ENCODE data around the gene TRPM7.
"Not testable (repeated sequence)": the region's sequence is repeated elsewhere in the genome, so short reads cannot be mapped to it uniquely, and the experiment has no call there.

The TRPM7 gene

DNA sequence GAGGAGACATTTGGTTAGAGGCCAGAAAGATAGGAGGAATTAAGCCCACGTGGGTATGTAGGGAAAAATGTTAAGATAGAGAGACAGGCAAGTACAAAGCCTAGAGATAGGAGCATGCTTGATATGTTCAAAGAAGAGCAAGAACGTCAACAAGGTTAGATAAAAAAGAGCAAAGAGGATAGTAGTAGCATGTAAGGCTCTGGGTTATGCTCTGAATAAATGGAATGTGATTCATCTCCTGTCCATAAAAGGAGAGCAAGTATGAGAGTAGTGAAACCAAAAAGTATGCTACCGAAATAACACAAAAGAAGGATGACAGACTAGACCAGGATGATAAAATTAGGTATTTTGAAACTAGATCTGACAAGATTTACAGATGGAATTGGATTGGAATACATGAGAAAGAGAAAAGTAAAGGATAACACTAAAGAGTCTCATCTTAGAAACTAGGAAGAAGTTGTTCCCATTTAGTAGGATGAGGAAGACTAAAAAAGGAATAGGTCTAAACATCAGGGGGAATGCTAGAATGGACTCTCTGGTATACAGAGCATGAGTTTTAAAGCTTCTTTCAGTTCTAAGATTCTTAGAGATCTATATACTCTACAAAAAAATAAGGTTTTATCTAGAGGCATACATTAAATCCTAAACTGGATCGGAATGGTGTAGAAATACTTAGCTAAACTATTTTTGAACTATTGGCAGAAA is 59.1 kb downstream of the TRPM7 start:
- H3K4me3 ChIP-seq (ENCODE audit: insufficient read depth, low read depth, low read length, poor library complexity, severe bottlenecking) = no peak overlapping the region
- no peak overlapping the region for H3K27ac ChIP-seq (ENCODE audit: insufficient read depth, low read length, poor library complexity, severe bottlenecking)
- no peaks in the 10 kb centered on the region for H3K4me1 ChIP-seq (ENCODE audit: control insufficient read depth, insufficient read depth, low read length, poor library complexity, severe bottlenecking)
- peaks cover 40% of the 10 kb centered on the region for H3K36me3 ChIP-seq (ENCODE audit: control insufficient read depth, insufficient read depth, low read length)
- no peak for DNase-seq
- no peaks in the 10 kb centered on the region for H3K27me3 ChIP-seq (replicated peaks; ENCODE audit: control insufficient read depth, insufficient read depth, low read length, poor library complexity, severe bottlenecking)
- no peaks in the 10 kb centered on the region for H3K9me3 ChIP-seq (ENCODE audit: control insufficient read depth, low read length)

GRCh38 chr15:50624616-50625168 is 61.9 kb downstream of the TRPM7 start:
- no peaks in the 10 kb centered on the region for H3K4me1 ChIP-seq (ENCODE audit: control insufficient read depth, insufficient read depth, low read length, poor library complexity, severe bottlenecking)
- no peak overlapping the region for H3K27ac ChIP-seq (ENCODE audit: insufficient read depth, low read length, poor library complexity, severe bottlenecking)
- H3K4me3 ChIP-seq (ENCODE audit: insufficient read depth, low read depth, low read length, poor library complexity, severe bottlenecking) = no peak overlapping the region
- H3K36me3 ChIP-seq (ENCODE audit: control insufficient read depth, insufficient read depth, low read length) = peaks cover 19% of the 10 kb centered on the region
- no peaks in the 10 kb centered on the region for H3K9me3 ChIP-seq (ENCODE audit: control insufficient read depth, low read length)
- DNase-seq = no peak
- no peaks in the 10 kb centered on the region for H3K27me3 ChIP-seq (replicated peaks; ENCODE audit: control insufficient read depth, insufficient read depth, low read length, poor library complexity, severe bottlenecking)

DNA sequence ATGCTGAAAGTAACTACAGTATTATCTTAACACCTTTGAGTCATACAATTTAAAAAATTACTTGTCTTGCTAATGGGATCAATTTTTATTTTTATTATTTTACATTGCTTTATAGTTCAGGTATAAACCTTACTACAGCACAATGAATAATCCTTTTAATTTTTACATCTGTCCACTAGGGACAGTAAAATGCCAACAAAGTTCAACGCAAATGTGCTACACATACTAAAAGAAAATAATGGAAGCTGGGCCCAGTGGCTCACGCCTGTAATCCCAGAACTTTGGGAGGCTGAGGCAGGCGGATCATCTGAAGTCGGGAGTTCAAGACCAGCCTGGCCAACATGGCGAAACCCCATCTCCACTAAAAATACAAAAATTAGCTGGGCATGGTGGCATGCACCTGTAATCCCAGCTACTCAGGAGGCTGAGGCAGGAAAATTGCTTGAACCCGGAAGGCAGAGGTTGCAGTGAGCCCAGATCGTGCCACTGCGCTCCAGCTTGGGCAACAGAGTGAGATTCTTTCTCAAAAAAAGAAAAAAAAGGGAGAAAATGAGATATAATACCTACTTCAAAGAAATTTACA is 64.1 kb downstream of the TRPM7 start:
- peaks cover 19% of the 10 kb centered on the region for H3K36me3 ChIP-seq (ENCODE audit: control insufficient read depth, insufficient read depth, low read length)
- not testable (repeated sequence) for H3K4me3 ChIP-seq (ENCODE audit: insufficient read depth, low read depth, low read length, poor library complexity, severe bottlenecking); H3K9me3 ChIP-seq (ENCODE audit: control insufficient read depth, low read length); H3K4me1 ChIP-seq (ENCODE audit: control insufficient read depth, insufficient read depth, low read length, poor library complexity, severe bottlenecking); H3K27me3 ChIP-seq (replicated peaks; ENCODE audit: control insufficient read depth, insufficient read depth, low read length, poor library complexity, severe bottlenecking); H3K27ac ChIP-seq (ENCODE audit: insufficient read depth, low read length, poor library complexity, severe bottlenecking); DNase-seq

GRCh38 chr15:50616960-50617359 is 69.6 kb downstream of the TRPM7 start:
- H3K27me3 ChIP-seq (replicated peaks; ENCODE audit: control insufficient read depth, insufficient read depth, low read length, poor library complexity, severe bottlenecking); H3K9me3 ChIP-seq (ENCODE audit: control insufficient read depth, low read length); H3K4me3 ChIP-seq (ENCODE audit: insufficient read depth, low read depth, low read length, poor library complexity, severe bottlenecking); H3K4me1 ChIP-seq (ENCODE audit: control insufficient read depth, insufficient read depth, low read length, poor library complexity, severe bottlenecking); DNase-seq; H3K27ac ChIP-seq (ENCODE audit: insufficient read depth, low read length, poor library complexity, severe bottlenecking): not testable (repeated sequence)
- H3K36me3 ChIP-seq (ENCODE audit: control insufficient read depth, insufficient read depth, low read length) = peaks cover 26% of the 10 kb centered on the region

- H3K9me3 ChIP-seq (ENCODE audit: control insufficient read depth, low read length); DNase-seq; H3K27me3 ChIP-seq (replicated peaks; ENCODE audit: control insufficient read depth, insufficient read depth, low read length, poor library complexity, severe bottlenecking); H3K27ac ChIP-seq (ENCODE audit: insufficient read depth, low read length, poor library complexity, severe bottlenecking); H3K4me3 ChIP-seq (ENCODE audit: insufficient read depth, low read depth, low read length, poor library complexity, severe bottlenecking); H3K4me1 ChIP-seq (ENCODE audit: control insufficient read depth, insufficient read depth, low read length, poor library complexity, severe bottlenecking): not testable (repeated sequence)
- peaks cover 26% of the 10 kb centered on the region for H3K36me3 ChIP-seq (ENCODE audit: control insufficient read depth, insufficient read depth, low read length)
Observed at GRCh38 chr15:50616554-50616953, 70.0 kb downstream of the TRPM7 start.

DNA sequence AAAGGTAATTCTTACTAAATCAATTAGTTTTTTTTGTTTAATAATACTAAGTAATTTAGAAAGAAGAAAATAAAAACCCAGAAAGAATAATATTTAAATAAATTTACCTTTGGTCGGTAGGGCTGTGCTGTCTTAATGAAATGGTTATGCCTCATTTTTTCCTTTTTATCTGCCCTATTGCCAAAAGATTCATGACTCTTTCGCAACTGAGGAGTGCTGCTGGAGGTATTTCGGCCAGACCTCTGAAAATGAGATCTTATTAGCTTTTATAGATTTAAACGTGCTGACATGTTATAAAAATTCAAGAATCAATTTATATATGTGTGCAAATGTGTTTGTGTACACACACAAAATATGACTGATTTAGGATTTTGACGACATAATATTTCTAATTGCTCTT is 73.0 kb downstream of the TRPM7 start:
- peaks cover 34% of the 10 kb centered on the region for H3K36me3 ChIP-seq (ENCODE audit: control insufficient read depth, insufficient read depth, low read length)
- no peaks in the 10 kb centered on the region for H3K27me3 ChIP-seq (replicated peaks; ENCODE audit: control insufficient read depth, insufficient read depth, low read length, poor library complexity, severe bottlenecking)
- DNase-seq = no peak
- H3K4me3 ChIP-seq (ENCODE audit: insufficient read depth, low read depth, low read length, poor library complexity, severe bottlenecking) = no peak overlapping the region
- H3K27ac ChIP-seq (ENCODE audit: insufficient read depth, low read length, poor library complexity, severe bottlenecking) = no peak overlapping the region
- H3K9me3 ChIP-seq (ENCODE audit: control insufficient read depth, low read length) = no peaks in the 10 kb centered on the region
- H3K4me1 ChIP-seq (ENCODE audit: control insufficient read depth, insufficient read depth, low read length, poor library complexity, severe bottlenecking) = no peaks in the 10 kb centered on the region

- H3K9me3 ChIP-seq (ENCODE audit: control insufficient read depth, low read length) = no peaks in the 10 kb centered on the region
- H3K27ac ChIP-seq (ENCODE audit: insufficient read depth, low read length, poor library complexity, severe bottlenecking) = no peak overlapping the region
- H3K4me3 ChIP-seq (ENCODE audit: insufficient read depth, low read depth, low read length, poor library complexity, severe bottlenecking) = no peak overlapping the region
- no peaks in the 10 kb centered on the region for H3K27me3 ChIP-seq (replicated peaks; ENCODE audit: control insufficient read depth, insufficient read depth, low read length, poor library complexity, severe bottlenecking)
- no peak for DNase-seq
- H3K36me3 ChIP-seq (ENCODE audit: control insufficient read depth, insufficient read depth, low read length) = peaks cover 39% of the 10 kb centered on the region
- H3K4me1 ChIP-seq (ENCODE audit: control insufficient read depth, insufficient read depth, low read length, poor library complexity, severe bottlenecking) = no peaks in the 10 kb centered on the region
Observed at GRCh38 chr15:50607129-50607528, 79.5 kb downstream of the TRPM7 start.

DNA sequence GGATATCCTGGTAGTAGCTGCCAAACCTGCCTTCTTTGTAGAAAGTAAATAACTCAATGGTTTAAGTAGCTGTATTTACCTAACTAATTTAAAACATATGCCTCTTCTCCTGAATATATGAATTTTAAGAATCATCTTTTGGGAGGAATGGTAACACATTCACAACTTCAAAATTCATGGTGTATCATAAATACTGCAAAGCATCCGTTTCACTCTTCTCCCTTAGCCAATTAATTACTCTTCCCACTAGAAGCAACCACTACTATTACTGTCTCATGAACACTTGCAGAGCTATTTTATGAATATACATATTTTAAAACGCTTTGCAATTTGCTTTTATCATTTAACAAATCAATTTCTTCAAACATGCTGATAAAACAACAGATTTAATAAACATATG is 81.1 kb downstream of the TRPM7 start:
- Histone ChIP-seq H3K27me3 (replicated peaks; ENCODE audit: control insufficient read depth, insufficient read depth, low read length, poor library complexity, severe bottlenecking) (no peaks in the 10 kb centered on the region), H3K4me1 (ENCODE audit: control insufficient read depth, insufficient read depth, low read length, poor library complexity, severe bottlenecking) (no peaks in the 10 kb centered on the region), H3K9me3 (ENCODE audit: control insufficient read depth, low read length) (no peaks in the 10 kb centered on the region), H3K27ac (ENCODE audit: insufficient read depth, low read length, poor library complexity, severe bottlenecking) (no peak overlapping the region), H3K4me3 (ENCODE audit: insufficient read depth, low read depth, low read length, poor library complexity, severe bottlenecking) (no peak overlapping the region), H3K36me3 (ENCODE audit: control insufficient read depth, insufficient read depth, low read length) (peaks cover 28% of the 10 kb centered on the region)
- DNase-seq = no peak

- peaks cover 24% of the 10 kb centered on the region for H3K36me3 ChIP-seq (ENCODE audit: control insufficient read depth, insufficient read depth, low read length)
- H3K27me3 ChIP-seq (replicated peaks; ENCODE audit: control insufficient read depth, insufficient read depth, low read length, poor library complexity, severe bottlenecking); DNase-seq; H3K4me1 ChIP-seq (ENCODE audit: control insufficient read depth, insufficient read depth, low read length, poor library complexity, severe bottlenecking); H3K4me3 ChIP-seq (ENCODE audit: insufficient read depth, low read depth, low read length, poor library complexity, severe bottlenecking); H3K9me3 ChIP-seq (ENCODE audit: control insufficient read depth, low read length); H3K27ac ChIP-seq (ENCODE audit: insufficient read depth, low read length, poor library complexity, severe bottlenecking): not testable (repeated sequence)
Observed at GRCh38 chr15:50602028-50602427, 84.6 kb downstream of the TRPM7 start.

GRCh38 chr15:50594311-50594710 is 92.3 kb downstream of the TRPM7 start:
- Histone ChIP-seq H3K27ac (ENCODE audit: insufficient read depth, low read length, poor library complexity, severe bottlenecking) (no peak overlapping the region), H3K36me3 (ENCODE audit: control insufficient read depth, insufficient read depth, low read length) (peaks cover 40% of the 10 kb centered on the region), H3K4me3 (ENCODE audit: insufficient read depth, low read depth, low read length, poor library complexity, severe bottlenecking) (no peak overlapping the region), H3K4me1 (ENCODE audit: control insufficient read depth, insufficient read depth, low read length, poor library complexity, severe bottlenecking) (no peaks in the 10 kb centered on the region), H3K27me3 (replicated peaks; ENCODE audit: control insufficient read depth, insufficient read depth, low read length, poor library complexity, severe bottlenecking) (no peaks in the 10 kb centered on the region), H3K9me3 (ENCODE audit: control insufficient read depth, low read length) (no peaks in the 10 kb centered on the region)
- no peak for DNase-seq

All from effector memory CD4-positive, alpha-beta T cell (primary cell).